Activated T-cell treated with anti-CD3 and anti-CD28 coated beads for 48 hours (primary cell): ENCODE measurements around the gene NDE1.
"Not testable (repeated sequence)": the region's sequence is repeated elsewhere in the genome, so short reads cannot be mapped to it uniquely, and the experiment has no call there.

Experiments
- DNase-seq: peaks from one replicate; pipeline ENCODE4 v3.0.0-alpha.2; 2020; ENCODE audit warnings: low read depth

The NDE1 gene

DNA sequence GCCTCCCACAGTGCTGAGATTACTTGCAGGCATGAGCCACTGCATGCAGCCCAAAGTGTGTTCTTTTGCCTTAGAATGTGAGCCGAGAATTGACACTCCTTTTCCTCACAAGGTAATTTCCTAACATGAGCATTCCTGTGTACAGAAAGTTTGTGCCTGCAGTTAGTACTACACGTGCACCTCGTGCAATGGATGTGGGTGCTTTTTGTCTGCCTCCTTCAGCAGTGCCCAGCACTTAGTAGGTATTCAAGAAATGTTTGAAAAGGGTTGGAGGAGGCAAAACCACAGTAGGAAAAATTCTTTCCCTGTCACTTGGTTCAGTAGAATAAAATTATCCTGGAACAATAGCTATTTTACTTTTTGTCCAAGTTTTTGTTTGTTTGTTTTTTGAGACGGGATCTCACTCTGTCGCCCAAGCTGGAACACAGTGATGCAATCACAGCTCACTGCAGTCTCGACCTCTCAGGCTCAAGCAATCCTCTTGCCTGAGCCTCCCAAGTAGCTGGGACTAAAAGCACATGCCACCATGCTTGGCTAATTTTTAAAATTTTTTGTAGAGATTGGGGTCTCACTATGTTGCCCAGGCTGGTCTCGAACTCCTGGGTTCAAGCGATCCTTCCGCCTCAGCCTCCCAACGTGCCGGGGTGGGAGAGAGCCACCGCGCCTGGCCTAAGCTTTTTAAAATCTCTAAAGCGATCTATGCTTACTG, 2.4 kb downstream of the NDE1 start:
- DNase-seq: no peak

DNA sequence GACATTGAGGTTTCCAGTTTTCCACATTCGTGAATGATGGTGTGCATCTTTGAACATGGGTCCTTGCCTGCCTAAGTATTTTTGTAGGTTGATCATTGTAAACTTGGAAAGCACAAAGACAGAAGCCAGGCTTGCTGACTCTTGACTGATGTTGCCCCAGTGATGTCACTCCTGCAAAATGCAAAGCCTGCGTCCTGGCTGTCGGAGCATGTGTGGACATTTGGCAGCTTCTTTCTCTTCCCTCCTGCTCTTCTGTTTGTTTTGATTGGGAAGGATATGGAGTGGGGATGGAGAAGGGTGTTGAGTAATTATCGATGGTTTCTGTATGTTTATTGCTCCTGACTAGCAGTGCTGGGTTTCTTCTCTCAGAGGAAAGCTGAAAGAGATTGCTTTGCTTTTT, 3.2 kb downstream of the NDE1 start:
- DNase-seq: no peak

- DNase-seq: no peak
Measured at GRCh38 chr16:15654591-15654990, 4.5 kb downstream of the NDE1 start.

DNA sequence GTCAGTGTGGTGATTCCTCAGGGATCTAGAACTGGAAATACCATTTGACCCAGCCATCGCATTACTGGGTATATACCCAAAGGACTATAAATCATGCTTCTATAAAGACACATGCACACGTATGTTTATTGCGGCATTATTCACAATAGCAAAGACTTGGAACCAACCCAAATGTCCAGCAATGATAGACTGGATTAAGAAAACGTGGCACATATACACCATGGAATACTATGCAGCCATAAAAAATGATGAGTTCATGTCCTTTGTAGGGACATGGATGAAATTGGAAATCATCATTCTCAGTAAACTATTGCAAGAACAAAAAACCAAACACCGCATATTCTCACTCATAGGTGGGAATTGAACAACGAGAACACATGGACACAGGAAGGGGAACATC, 5.5 kb downstream of the NDE1 start:
- not testable (repeated sequence) for DNase-seq

DNA sequence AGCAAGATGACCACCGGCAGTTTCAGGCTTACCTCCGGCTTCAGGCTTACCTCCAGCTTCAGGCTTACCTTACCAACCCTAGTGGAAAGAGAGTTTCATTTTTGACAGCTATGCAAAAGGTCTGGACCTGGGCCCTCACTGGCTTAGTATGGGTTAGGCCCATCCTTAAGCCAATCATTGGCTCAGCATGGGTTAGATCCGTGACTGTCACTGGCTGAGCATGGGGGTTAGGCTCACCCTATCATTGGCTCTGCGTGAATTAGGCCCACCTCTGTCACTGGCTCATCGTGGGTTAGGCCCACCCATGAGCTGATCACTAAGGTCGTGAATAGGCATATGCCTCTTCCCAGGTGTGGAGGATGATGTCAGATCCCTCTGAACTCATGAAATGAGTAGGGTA, 8.1 kb downstream of the NDE1 start:
- no peak for DNase-seq

DNA sequence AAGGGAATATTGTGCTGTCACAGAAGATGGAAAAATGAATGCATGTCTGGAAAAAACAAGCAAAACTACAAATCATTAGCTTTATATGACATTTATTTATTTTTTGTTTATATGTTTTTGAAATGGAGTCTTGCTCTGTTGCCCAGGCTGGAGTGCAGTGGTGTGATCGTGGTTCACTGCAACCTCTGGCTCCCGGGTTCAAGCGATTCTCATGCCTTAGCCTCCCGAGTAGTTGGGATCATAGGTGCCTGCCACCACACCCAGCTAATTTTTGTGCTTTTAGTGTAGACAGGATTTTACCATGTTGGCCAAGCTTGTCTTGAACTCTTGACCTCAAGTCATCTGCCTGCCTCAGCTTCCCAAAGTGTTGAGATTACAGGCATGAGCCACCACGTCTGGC, 8.5 kb downstream of the NDE1 start:
- DNase-seq: no peak

DNA sequence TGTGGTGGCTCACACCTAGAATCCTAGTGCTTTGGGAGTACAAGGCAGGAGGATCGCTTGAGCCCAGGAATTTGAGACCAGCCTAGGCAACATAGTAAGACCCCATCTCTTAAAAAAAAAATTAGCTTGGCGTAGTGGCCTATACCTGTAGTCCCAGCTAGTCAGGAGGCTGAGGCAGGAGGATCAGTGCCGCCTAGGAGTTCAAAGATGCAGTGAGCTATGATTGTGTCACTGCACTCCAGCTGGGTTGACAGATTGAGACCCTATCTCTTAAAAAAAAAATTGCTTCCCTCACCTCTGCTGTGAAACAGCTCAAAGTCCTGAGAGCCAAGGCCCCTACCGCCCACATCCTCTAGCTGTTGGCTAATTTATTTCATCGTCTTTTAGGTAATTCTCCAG, 10.2 kb downstream of the NDE1 start:
- no peak for DNase-seq

GRCh38 chr16:15665107-15665506, 15.1 kb downstream of the NDE1 start:
- DNase-seq: no peak

GRCh38 chr16:15667091-15667742, 17.2 kb downstream of the NDE1 start:
- no peak for DNase-seq

DNA sequence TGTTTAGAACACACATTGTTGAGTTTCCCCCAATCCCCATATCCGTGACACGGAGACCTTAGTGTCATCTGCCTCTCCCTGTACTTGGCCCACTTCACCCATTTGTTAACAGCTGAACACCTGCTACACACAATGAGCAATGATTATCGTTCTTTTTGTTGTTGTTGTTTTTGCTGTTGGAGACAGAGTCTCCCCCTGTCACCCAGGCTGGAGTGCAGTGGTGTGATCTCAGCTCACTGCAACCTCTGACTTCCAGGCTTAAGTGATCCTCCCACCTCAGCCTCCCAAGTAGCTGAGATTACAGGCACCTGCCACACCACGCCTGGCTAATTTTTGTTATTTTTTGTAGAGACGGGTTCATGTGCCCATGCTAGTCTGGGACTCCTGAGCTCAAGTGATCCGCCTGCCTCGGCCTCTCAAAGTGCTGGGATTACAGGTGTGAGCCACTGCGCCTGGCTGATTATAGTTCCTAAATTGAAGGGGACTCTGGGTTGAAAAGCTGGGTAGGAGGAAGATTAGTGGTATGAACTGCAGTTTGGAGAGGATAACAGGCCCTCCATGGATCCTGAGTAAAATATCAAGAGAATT, 21.6 kb downstream of the NDE1 start:
- DNase-seq: no peak

- not testable (repeated sequence) for DNase-seq
Measured at GRCh38 chr16:15672127-15672513, 22.1 kb downstream of the NDE1 start.

DNA sequence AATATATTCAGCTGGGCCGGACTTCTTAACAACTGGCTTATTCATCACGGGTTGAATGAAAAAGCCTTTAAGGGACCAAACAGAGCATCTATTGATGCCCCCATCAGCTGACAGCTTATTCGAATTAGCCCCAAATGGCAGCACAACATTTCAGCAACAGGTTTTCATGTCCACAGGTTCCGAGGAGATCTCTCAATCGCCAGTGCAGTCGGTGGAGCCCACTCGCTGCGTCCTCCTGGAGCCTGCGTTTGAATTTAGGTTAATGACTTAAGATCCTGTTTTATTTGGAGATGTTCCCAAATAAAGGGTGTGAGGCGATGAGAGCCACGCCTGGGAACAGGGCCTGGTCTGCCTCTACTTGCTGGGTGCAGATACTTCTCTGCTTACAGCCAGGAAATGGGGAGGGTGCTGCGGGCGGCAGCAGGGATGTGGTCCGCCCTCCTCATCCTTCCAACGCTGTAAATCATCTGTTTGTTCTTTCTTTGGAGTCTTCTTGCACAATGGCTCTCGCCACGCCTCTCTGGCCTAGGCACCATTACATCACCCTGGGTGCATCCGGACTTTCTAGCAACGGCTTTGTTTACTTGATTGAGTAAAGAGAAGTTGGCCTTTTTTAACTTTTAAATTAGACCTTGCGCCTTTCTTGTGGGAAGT, 22.6 kb downstream of the NDE1 start:
- DNase-seq: peak; percentile 42

DNA sequence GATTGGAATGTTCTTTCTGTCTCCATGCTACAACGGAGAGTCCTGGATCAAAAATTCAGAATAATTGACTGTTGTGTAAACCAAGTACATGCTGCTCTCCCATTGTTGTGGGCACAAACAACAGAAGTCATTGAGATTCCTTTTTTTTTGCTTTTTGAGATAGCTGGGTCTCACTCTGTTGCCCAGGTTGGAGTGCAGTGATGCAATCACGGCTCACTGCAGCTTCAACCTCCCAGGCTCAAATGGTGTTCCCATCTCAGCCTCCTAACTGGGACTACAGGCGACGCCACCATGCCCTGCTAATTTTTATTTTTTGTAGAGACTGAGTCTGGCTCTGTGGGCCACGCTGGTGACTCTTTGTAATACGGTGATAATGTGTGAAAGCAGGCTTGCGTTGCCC, 24.5 kb downstream of the NDE1 start:
- DNase-seq: no peak

GRCh38 chr16:15676506-15676905, 26.5 kb downstream of the NDE1 start:
- no peak for DNase-seq

GRCh38 chr16:15677447-15677846, 27.4 kb downstream of the NDE1 start:
- no peak for DNase-seq

DNA sequence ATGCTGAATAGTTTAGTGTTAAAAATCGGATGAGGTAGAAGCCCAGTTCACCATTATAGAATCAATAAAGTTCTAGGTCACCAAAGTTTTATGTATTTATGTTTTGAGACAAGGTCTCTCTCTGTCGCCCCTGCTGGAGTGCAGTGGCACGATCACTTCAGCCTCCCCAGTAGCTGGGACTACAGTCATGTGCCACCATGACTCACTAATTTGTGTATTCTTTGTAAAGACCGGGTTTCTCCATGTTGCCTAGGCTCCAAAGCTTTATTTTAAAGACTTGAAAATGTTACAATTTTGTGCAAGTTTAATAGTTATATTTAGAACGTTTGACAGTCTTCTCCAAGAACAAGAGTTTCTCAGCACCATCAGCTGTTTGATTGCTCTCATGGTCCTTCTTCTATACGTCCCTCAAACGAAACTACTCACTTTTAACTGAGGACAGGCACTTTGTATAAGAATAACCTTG, 32.1 kb downstream of the NDE1 start:
- peak; percentile 26 for DNase-seq

DNA sequence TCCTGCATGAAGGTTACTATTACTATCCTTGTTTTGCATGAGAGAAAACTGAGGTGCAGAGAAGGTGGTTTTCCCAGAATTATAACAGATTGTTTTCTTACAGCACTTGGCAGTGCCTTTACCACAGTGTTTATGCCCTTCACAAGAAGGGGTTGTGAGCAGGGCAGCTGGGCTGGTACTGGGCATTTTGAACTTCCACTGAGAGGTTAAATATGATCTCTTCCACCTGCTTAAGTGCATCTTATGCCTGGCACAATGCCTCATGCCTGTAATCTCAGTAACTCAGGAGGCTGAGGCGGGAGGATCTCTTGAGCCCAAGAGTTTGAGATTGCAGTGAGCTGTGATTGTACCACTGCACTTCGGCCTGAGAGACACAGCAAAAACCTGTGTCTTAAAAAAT, 36.2 kb downstream of the NDE1 start:
- DNase-seq: no peak

DNA sequence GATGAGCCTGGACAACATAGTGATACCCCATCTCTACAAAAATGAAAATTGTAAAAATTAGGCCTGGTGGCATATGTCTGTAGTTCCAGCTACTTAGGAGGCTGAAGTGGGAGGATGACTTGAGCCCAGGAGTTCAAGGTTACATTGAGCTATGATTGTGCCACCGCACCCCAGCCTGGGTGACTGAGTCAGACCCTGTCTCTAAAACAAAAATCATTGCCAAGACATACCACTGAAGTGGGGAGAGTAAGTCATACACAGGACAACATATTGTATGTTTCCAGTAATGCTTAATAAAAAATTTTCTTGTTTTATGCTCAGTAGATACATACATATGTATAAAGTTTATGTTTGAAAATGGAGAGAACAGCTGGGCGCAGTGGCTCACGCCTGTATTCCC, 39.2 kb downstream of the NDE1 start:
- no peak for DNase-seq

DNA sequence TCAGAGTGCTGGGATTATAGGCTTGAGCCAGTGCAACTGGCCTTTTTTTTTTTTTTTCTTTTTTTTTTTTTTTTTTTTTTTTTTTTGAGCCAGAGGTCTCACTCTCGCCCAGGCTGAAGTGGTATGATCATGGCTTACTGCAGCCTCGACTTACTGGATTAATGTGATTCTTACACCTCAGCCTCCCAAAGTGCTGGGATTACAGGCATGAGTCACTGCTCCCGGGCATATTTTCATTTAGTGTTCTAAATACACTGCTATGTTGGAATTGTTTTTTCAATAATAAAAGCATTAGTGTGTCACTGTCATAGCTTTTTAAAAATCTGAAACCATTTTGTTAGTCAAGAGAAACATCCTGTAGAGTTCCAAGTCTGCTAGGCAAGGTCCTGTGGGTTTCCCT, 40.3 kb downstream of the NDE1 start:
- DNase-seq: no peak

DNA sequence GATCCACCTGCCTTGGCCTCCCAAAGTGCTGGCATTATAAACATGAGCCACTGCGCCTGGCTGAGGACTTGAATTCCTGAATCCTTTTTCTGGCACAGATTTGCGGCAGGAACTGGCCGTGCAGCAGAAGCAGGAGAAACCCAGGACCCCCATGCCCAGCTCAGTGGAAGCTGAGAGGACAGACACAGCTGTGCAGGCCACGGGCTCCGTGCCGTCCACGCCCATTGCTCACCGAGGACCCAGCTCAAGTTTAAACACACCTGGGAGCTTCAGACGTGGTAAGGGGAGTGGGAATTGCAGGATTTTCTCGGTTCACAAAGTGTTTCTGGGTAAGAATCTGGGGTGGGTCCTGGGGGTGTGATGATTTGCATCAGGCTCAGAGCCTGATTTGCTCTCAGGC, 41.0 kb downstream of the NDE1 start:
- no peak for DNase-seq

GRCh38 chr16:15692508-15692907, 42.5 kb downstream of the NDE1 start:
- not testable (repeated sequence) for DNase-seq

DNA sequence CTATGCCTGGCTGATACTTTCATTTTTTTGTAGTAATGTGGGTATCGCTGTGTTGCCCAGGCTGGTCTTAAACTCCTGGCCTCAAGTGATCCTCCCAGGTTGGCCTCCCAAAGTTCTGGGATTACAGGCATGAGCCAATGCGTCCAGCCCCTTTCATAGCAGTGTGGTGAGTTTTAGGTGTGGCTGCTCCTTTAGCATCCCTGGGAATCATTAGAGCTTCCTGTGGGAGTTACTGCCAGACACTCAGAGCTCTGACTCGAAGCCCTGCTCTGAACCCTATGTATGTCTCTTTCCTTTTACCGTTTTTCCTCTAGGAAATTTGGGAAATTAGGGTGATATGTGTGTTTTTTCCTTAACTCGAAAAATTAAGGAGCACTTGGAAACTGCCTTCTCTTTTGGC, 44.5 kb downstream of the NDE1 start:
- DNase-seq: no peak

DNA sequence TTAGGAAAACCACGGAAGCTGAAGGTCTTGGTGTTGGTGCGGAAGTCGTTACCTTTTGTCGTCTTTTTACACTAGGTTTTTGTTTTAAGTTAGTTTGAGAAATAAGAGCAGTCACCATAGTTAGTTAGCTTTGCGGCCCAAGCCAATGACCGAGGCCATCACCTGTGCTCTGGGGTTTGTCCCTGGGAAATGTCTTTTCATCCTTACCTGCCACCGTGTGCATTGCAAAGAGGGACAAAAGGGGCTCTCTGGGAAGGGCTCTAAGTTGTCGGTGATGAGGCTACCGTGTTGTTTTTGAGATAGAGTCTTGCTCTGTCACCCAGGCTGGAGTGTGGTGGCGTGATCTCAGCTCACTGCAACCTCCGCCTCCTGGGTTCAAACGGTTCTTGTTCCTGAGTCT, 49.8 kb downstream of the NDE1 start:
- no peak for DNase-seq
